B cell (primary cell): ENCODE results near the gene CACHD1. TPM values are rescaled to one million over a fixed set of nuclear protein-coding genes. Genes with fewer than 3 reads are reported as not detected.

ENCODE experiments used
- ATAC-seq: fragments of 200-7000 bp; cut with Tn5 transposase; one replicate; pipeline ENCODE4 v1.10.0; 2021; ENCODE audit warnings: low read depth, mild to moderate bottlenecking, moderate number of reproducible peaks, moderate library complexity
- CTCF ChIA-PET: fragments of 350-600 bp; sonication (Branson Sonifier 250); formaldehyde crosslinking; loops from one replicate; lab custom pipeline; 2021; ENCODE audit warnings: antibody characterized with exemption, inconsistent platforms; lab: Charles Lee
- POLR2A ChIA-PET: fragments of 350-600 bp; sonication (Branson Sonifier 250); formaldehyde crosslinking; loops from one replicate; lab custom pipeline; 2021; ENCODE audit warnings: antibody characterized with exemption; lab: Charles Lee
- DNase-seq: peaks from one replicate; pipeline ENCODE4 v3.0.0; 2013
- H2AFZ ChIP-seq: 2 replicates; pipeline ENCODE4 v1.6.1; 2012; ENCODE audit warnings: mild to moderate bottlenecking, low read depth, low read length; ENCODE audit not compliant: insufficient read depth, poor library complexity, severe bottlenecking
- H3K27ac ChIP-seq, 2 donors: 1 replicate in 1 of 2; 2 replicates in 1 of 2; pipeline ENCODE4 v1.5.1; 2012 to 2013; ENCODE audit warnings: low read length in 2 of 2, mild to moderate bottlenecking in 2 of 2, moderate library complexity in 1 of 2
- H3K27me3 ChIP-seq, 4 experiments: fragments of 200-600 bp in 1 of 4; sonication (generic) in 1 of 4; replicated peaks in 1 of 4; 1 replicate in 2 of 4; 2 replicates in 2 of 4; pipeline versions ENCODE4 v1.6.1 to v1.7.0; 2013 to 2016; ENCODE audit warnings: low read length in 3 of 4, mild to moderate bottlenecking in 2 of 4, mixed read lengths in 1 of 4, moderate library complexity in 1 of 4; ENCODE audit not compliant: insufficient read depth in 4 of 4, control insufficient read depth in 3 of 4; ENCODE audit errors: control extremely low read depth in 1 of 4
- H3K36me3 ChIP-seq, 2 experiments: replicated peaks in 1 of 2; 1 replicate in 1 of 2; 2 replicates in 1 of 2; pipeline versions ENCODE4 v1.6.1 to v1.7.1; 2013; ENCODE audit warnings: low read length in 1 of 2; ENCODE audit not compliant: insufficient read depth in 2 of 2, control insufficient read depth in 1 of 2; ENCODE audit errors: control extremely low read depth in 1 of 2, extremely low read depth in 1 of 2
- H3K4me1 ChIP-seq, 2 donors: fragments of 200-600 bp in 1 of 2; sonication (generic) in 1 of 2; 1 replicate in 1 of 2; 2 replicates in 1 of 2; pipeline versions ENCODE4 v1.5.1 to v1.6.1; 2013 to 2017; ENCODE audit warnings: low read length in 2 of 2; ENCODE audit not compliant: control insufficient read depth in 2 of 2, insufficient read depth in 2 of 2
- H3K4me2 ChIP-seq: replicated peaks from 2 replicates; pipeline ENCODE3; 2012; ENCODE audit warnings: mild to moderate bottlenecking, low read depth, low read length; ENCODE audit not compliant: poor library complexity, severe bottlenecking
- H3K4me3 ChIP-seq, 5 experiments: fragments of 200-600 bp in 1 of 5; sonication (generic) in 1 of 5; 1 replicate in 3 of 5; 2 replicates in 2 of 5; pipeline versions ENCODE4 v1.5.1 to v1.7.0; 2011 to 2016; ENCODE audit warnings: low read length in 4 of 5, mild to moderate bottlenecking in 4 of 5, low read depth in 2 of 5, control low read depth in 1 of 5, moderate library complexity in 1 of 5; ENCODE audit not compliant: insufficient read depth in 1 of 5; ENCODE audit errors: control extremely low read depth in 1 of 5, extremely low read depth in 1 of 5
- H3K79me2 ChIP-seq: fragments of 200-600 bp; sonication (generic); one replicate; pipeline ENCODE4 v1.6.0; 2016; ENCODE audit warnings: low read length; ENCODE audit not compliant: control insufficient read depth, insufficient read depth
- H3K9ac ChIP-seq: fragments of 200-600 bp; sonication (generic); 2 replicates; pipeline ENCODE4 v1.6.1; 2017; ENCODE audit warnings: mild to moderate bottlenecking, low read length, moderate library complexity
- H3K9me3 ChIP-seq, 3 donors: one replicate each; pipeline versions ENCODE4 v1.6.1 to v1.7.1; 2013; ENCODE audit warnings: low read length in 2 of 3; ENCODE audit not compliant: control insufficient read depth in 2 of 3, insufficient read depth in 1 of 3; ENCODE audit errors: control extremely low read depth in 1 of 3
- H4K20me1 ChIP-seq: 2 replicates; pipeline ENCODE4 v1.6.0; 2012; ENCODE audit warnings: mild to moderate bottlenecking, low read length; ENCODE audit not compliant: insufficient read depth, control insufficient read depth, poor library complexity, severe bottlenecking
- H3K27ac Mint-ChIP-seq: one replicate; pipeline ENCODE4 v1.8.0; 2021; ENCODE audit warnings: mixed read lengths
- H3K27me3 Mint-ChIP-seq: one replicate; pipeline ENCODE4 v1.8.0; 2021; ENCODE audit warnings: mixed read lengths
- H3K4me1 Mint-ChIP-seq: one replicate; pipeline ENCODE4 v1.8.0; 2021; ENCODE audit warnings: mixed read lengths
- H3K4me3 Mint-ChIP-seq: one replicate; pipeline ENCODE4 v1.8.0; 2021; ENCODE audit warnings: mixed read lengths
- H3K9me3 Mint-ChIP-seq: one replicate; pipeline ENCODE4 v1.8.0; 2022; ENCODE audit warnings: mixed read lengths; ENCODE audit not compliant: insufficient read depth
- CTCF ChIP-seq: fragments of 200-600 bp; IDR thresholded peaks from one replicate; pipeline ENCODE4 v1.8.0; 2022; ENCODE audit warnings: antibody characterized with exemption, mild to moderate bottlenecking
- EZH2 ChIP-seq: IDR thresholded peaks from 2 replicates; pipeline ENCODE4 v1.6.1; 2012; ENCODE audit warnings: borderline replicate concordance, low read depth, mild to moderate bottlenecking, moderate library complexity, low read length; ENCODE audit not compliant: insufficient read depth, poor library complexity, severe bottlenecking
- WGBS: methylation state at CpG from one replicate; pipeline ENCODE4 v1.1.5; 2013; ENCODE audit warnings: missing lambda C conversion rate; ENCODE audit not compliant: insufficient coverage; 5-methylcytosine and 5-hydroxymethylcytosine counted together
- intact Hi-C: fragments of 100-400 bp; cut with micrococcal nuclease; formaldehyde crosslinking; loops from one replicate; pipeline ENCODE4 v1.10.0; 2022
- polyA plus RNA-seq: library from polyadenylated mRNA; depleted of rRNA; stranded (reverse); fragments of >200 nt; gene quantifications from 2 replicates; pipeline ENCODE4 v1.2.3, GENCODE V29; 2012
- total RNA-seq, 2 donors: library from RNA; stranded (reverse); fragments of 120-200 nt in 1 of 2; gene quantifications; 1 replicate in 1 of 2; 2 replicates in 1 of 2; pipeline versions ENCODE4 v1.2.3 to v1.2.4, GENCODE V29; 2013 to 2022

The CACHD1 gene
- total and polyA plus RNA-seq, 2 donors (not counting 1 experiment from before 2014, with no cell fraction given): not detected

DNA sequence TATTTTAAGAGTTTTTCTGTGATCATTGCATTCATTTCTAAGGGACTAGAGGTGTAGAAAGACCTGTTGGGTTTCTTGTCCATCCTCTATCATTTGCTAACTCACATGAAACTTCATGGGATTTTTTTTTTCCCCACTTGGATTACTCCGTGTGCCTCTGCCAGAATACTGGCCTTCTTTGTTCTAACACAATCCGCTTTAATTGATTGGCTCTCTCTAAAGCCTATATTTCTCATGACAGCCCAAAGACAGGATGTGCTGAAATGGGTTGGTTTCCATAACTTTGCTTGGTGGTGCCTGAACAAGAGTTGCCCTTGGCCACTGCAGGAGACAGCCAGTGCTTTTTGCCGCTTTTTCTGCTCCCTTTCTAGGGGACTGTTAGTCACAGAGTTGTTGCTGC lies 12.2 kb downstream of the CACHD1 start:
- 100% methylated on average over 1 of the region's 3 CpGs for WGBS
- Histone ChIP-seq H3K27me3 (peaks cover 0 to 2% (median under 1%) of the 10 kb centered on the region in 4 experiments), H3K79me2 (no peaks in the 10 kb centered on the region), H3K27ac (no peak overlapping the region), H3K36me3 (no peaks in the 10 kb centered on the region), H3K9me3 (no peaks in the 10 kb centered on the region), H3K4me1 (no peaks in the 10 kb centered on the region), H3K4me2 (no peak overlapping the region), H3K4me3 (no peak overlapping the region), H3K9ac (no peak overlapping the region), H4K20me1 (no peaks in the 10 kb centered on the region), H2AFZ (no peak overlapping the region)
- ChIA-PET POLR2A (no interaction called here), CTCF (no interaction called here)
- DNase-seq (no peak), ATAC-seq (no peak)
- Mint-ChIP-seq H3K27ac (no peak overlapping the region), H3K9me3 (no peaks in the 10 kb centered on the region), H3K4me1 (no peaks in the 10 kb centered on the region), H3K27me3 (peaks cover 35% of the 10 kb centered on the region), H3K4me3 (no peak overlapping the region)
- intact Hi-C loops: no loop called here
- no peak for TF ChIP-seq EZH2
- TF ChIP-seq CTCF: no peak

DNA sequence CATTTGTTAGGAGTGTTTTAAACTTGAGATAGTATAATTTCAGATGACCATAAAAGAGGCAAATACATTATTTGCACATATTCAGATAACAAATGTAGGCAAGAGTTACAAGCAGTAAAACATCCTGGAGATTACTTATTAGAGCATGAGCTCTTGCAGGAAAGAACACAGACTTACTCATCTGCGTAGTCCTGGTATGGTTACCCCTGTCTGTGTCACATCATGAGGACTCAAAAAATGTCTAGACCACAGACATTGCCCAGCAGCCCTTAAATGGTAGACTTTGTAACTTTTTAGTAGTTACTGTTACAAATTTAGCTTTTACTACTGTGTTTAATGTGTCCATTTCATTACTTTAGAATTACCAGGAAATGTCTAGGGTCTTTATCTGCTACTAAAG lies 12.8 kb downstream of the CACHD1 start:
- WGBS: no CpG with 5 or more reads among the region's 1 CpG
- Histone ChIP-seq H3K27me3 (peaks cover 0 to 3% (median under 1%) of the 10 kb centered on the region in 4 experiments), H3K4me1 (no peaks in the 10 kb centered on the region), H3K9me3 (no peaks in the 10 kb centered on the region), H4K20me1 (no peaks in the 10 kb centered on the region), H3K27ac (no peak overlapping the region), H3K4me3 (no peak overlapping the region), H2AFZ (no peak overlapping the region), H3K36me3 (no peaks in the 10 kb centered on the region), H3K79me2 (no peaks in the 10 kb centered on the region), H3K9ac (no peak overlapping the region), H3K4me2 (no peak overlapping the region)
- ATAC-seq: no peak
- TF ChIP-seq CTCF (no peak), EZH2 (no peak)
- H3K27me3 Mint-ChIP-seq: peaks cover 35% of the 10 kb centered on the region
- H3K4me1 Mint-ChIP-seq: no peaks in the 10 kb centered on the region
- H3K4me3 Mint-ChIP-seq: no peak overlapping the region
- H3K27ac Mint-ChIP-seq: no peak overlapping the region
- no peaks in the 10 kb centered on the region for H3K9me3 Mint-ChIP-seq
- intact Hi-C loops: no loop called here
- ChIA-PET CTCF (no interaction called here), POLR2A (no interaction called here)
- DNase-seq: no peak
